Islet precursor cell (in vitro differentiated cells): ENCODE data around the gene VPREB3.
A peak's percentile ranks its signal among the peaks of the same experiment; 100 is the strongest.

Experiments used
- DNase-seq: peaks from one replicate; pipeline ENCODE4 v3.0.0-alpha.2; 2018

The VPREB3 gene

DNA sequence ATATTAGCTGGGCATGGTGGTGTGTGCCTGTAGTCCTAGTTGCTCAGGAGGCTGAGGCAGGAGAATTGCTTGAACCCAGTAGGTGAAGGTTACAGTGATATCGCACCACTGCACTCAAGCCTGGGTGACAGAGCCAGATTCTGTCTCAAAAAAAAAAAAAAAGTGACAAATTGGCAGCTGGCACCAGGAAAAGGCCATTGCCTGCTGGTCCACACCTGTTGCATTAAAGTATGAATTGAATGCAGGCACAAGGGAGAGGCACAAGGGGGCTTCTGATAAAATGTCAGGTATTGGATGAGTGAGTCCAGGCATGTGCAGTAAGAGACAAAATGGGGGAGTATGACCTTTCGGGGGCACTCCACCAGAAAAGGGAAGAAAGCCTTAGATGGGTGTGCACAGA is 31.5 kb downstream of the VPREB3 start:
- DNase-seq, result no peak

DNA sequence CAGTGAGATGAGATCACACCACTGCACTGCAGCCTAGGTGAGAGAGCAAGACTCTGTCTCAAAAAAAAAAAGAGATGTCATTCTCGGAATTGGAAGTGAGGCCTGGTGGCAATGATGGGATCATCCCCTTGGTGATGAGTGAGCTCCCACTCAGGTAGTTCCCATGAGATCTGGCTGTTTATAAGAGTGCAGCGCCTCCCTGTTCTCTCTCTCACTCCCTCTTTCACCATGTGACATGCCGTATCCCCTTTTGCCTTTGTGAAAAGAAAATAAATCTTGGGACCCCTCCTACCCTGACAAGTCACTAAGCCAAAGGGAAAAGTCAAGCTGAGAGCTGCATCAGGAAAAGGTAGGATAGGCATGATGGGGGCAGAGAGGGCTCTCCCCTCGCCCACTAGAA is 32.1 kb downstream of the VPREB3 start:
- no peak for DNase-seq

DNA sequence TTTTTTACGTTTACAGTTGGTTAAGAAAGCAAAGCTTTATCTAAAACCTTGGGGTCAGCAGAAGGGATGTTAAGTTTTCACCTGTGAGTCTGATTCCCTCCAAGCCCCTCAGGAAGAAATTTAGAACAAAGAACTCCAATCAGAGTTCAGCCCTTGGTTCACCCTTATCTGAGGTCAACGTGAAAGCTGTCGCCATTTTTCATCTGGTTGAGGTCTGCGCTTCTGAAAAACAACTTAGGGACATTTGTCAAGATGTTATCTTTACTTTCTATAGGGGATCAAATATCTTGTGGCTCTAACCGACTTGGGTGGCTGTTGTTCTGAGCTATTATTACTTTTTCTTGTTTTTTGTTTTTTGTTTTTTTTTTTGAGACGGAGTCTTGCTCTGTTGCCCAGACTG is 33.4 kb downstream of the VPREB3 start:
- DNase-seq, result no peak

DNA sequence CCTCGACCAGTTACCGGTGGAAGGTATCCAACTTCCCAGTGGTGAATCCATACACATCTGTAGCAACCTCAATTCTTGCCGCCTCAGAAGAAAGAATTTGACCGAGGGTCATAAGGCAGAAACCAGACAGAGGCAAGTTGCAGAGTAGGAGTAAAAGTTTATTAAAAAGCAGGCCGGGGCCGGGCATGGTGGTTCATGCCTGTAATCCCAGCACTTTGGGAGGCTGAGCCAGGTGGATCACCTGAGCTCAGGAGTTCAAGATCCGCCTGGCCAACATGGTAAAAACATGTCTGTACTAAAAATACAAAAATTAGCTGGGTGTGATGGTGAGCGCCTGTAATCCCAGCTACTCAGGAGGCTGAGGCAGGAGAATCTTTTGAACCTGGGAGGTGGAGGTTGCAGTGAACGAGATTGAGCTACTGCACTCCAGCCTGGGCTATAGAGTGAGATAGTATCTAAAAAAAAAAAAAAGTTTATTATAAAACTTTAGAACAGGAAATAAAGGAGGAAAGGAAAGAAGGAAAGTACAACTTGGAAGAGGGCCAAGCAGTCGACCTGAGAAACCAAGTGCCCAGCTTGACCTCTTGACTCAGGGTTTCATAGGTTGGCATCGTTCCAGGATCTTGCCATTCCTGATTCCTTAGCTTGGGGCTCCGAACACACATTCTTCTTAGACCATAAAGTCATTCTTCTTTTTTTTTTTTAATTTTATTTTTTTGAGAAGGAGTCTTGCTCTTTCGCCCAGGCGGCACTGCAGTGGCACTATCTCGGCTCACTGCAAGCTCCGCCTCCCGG is 35.7 kb downstream of the VPREB3 start:
- DNase-seq, result no peak

DNA sequence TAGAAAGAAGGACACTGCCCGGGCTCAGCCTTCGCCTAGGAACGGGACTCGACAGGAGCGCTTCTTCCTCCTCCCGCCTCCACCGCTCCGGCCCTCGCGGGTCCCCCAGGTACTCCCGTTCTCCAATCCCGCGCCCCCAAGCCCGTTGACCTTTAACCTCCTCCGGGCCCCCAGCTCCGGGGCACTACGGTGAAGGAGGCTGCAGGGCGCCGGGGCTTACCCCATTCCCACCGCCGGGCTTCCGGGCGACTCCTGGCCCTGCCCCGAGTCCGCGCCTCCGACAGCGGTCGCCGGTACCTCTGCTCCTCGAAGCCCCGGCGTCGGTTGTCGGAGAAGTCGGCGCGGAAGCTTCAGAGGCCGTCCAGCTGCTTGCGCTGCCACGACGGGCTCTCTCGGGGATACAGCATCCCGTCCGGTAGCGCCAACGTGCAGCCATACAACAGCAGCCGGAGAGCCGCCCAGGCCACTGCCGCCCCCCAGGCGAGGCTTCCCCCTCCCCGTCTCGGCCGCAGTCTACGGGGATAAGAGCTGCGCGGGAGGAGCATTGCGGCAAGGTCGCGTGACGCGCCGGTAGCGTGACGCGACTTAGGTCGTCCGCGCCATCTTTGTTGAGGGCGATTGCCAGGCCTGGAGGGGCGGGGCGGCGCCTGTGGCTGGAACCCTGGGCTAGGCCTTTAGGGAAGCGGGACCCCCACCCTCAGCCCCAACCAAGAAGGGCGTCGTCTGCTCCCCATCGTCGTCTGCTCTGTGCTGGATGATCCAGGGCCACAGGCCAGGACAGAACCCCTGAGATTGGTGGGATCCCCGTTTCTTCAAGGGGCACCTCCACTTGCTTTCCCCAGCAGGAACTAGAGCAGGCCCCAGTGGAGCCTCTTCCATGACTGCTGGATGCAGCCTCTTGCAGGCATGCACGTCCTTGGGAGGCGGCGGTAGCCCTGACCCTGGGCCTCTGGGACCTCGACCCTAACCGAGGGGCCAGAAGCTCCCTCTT is 37.1 kb downstream of the VPREB3 start:
- DNase-seq, result peak; percentile 94

DNA sequence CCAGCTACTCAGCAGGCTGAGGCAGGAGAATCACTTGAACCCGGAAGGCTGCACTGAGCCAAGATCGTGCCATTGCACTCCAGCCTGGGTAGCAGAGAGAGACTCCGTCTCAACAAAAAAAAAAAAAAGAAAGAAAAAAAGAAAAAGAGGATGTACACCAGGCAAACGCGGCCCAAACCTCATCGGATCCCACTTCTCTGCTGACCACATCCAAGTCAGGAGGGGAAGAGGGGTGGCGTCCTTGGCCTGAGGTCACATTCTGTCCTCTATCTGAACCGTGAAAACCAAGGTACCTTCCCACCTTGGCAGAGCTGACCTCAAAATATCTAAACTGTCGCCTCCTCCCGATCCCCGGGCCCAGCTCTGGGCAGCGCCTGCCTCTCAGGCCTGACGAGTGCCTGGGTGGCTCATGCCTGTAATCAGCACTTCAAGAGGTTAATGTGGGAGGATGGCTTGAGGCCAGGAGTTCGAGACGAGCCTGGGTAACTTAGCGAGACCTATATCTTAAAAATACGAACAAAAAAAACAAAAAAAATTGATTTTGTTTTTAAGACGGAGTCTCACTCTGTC is 38.3 kb downstream of the VPREB3 start:
- DNase-seq, result no peak

DNA sequence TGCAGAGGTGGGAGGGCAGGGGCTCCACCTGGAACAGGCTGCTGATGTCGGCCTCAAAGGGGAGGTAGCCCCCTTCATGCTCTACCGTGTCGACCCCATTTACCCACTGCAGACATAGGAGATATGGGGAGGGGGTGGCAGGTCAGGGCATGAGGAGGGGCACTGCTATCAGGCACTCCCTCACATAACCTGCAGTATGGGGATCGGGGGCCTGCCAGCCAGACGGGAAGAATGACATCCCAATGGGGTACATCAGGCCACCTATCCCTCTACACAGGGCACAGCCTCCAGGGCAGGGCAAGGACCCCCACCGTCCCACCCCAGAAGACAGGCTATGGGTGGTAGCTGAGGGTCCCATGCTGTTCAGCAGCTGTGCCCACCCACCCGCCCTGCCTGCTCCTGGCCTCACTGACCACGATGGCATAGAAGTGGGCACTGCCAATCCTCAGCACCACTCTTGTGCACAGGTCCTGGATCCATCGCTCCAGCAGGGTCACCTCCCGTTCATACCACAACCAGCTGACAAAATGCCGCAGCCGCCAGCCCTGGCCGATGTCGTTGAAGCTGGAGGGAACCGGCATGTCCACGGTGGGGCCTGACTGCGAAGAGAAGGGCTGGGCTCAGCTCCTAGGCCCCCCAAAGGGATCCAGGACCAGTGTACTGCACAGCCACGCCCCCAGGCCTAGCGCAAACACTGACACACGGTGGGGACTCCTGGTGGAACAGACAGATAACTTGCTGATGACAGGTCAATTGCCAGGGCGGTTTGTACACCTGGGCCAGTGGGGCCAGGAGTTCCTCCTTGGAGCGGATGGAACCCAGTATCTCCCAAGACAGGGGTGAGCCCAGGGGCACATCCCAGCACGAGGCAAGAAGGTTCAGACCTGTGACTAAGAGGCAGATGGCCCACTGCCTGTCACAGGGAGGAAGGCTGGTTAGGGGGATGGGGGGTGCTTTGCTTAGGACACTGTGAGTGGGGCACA is 39.3 kb downstream of the VPREB3 start:
- no peak for DNase-seq

DNA sequence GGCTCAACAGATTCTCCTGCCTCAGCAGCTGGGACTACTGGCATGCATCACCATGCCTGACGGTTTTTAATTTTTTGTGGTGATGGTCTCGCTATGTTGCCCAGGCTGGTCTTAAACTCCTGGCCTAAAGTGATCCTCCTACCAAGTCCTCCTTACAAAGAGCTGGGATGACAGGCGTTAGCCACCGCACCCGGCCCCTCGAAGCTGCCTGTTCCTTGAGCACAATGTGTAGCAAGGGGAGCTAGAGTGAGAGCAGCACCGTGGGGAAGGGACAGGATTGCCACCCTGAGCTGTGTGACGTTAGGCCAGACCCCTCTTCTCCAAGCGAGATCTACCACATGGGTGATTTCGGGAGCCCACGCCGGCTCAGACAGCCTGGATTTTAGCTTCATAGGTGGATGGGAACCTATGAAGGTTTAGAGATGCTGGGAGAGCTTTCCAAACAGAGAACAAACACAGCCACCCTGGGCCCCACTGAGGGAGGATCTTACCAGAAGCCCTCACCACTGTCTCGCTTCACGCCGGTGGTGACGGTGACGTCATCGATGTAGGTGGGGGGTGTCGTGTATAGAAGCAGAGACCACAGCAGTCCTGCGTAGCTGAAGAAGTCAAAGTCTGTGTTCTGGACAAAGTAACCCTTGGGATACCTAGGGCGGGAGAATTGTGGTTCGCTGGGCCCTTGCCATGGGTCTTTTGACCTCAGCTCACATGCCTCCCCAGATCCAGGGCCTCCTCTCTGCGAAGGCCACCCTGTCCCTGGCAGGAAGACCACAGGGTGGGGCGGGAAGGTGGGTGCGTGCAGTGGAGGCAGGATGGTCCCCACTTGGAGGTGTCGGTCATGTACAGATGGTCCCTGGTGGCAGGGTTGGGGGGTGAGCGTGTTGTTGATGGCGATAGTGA is 40.3 kb downstream of the VPREB3 start:
- DNase-seq, result no peak

DNA sequence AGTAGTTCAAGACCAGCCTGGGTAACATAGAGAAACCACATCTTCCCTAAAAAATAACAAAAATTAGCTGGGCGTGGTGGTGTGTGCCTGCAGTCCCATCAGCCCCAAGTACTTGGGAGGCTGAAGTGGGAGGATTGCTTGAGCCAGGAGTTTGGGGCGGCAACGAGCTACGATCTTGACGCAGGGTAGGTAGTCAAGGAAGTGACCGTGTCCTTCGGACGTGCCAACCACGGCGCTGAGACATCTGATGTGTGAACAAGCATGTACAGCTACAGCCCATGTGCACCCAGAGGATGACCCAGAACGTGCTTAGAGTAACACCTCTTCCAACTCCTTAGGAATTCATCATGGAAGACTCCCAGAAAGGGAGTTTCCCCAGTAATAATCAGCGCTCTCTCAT is 42.0 kb downstream of the VPREB3 start:
- DNase-seq, result no peak

DNA sequence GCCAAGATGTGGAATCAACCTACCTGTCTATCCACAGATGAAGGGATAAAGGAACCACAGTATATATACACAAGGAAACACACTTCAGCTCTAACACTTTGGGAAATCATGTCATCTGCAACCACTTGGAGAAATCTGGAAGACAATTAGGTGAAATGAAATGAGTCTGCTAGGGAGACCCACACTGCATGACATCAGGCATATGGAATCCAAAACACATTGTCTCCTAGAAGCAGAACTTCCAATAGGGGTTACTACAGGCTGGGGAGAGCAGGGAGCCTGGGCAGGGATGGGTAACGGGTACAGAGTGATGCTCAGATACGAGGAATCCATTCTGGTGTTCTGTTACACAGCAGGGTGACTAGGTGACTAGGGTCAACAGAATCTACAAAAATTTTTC is 45.1 kb downstream of the VPREB3 start:
- DNase-seq, result no peak

DNA sequence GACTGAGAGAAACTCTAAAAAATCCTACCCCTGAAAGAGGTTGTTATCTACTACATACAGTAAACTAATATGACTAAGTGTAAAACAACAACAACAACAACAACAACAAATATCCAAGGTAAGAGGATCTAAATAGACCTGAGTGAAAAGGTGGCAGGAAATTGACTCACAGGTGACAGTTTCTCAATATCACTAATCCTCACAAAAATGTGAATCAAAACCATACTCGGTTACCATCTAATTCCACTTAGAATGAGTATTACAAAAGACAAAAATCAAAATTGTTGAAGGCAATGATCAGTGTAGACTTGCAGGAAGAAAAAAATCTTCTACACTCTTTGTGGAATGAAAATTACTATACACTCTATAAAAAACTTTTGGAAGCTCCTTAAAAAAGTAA is 46.0 kb downstream of the VPREB3 start:
- DNase-seq, result no peak

DNA sequence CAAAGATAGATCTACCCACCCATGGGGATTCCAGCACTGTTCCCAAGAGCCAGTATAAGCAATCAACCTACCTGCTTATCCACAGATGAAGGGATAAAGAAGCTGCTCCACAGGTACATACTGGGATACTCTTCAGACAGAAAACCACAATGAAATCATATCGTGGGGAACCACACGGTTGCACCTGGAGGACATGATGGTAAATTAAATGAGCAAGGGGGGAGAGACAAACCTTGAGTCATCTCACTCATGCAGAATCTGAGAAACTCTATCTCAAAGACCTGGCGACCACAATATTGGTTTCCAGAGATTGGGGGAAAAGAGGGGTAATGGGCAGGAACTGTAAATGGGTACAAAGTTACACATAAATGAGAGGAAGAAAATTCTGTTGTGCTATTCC is 48.9 kb downstream of the VPREB3 start:
- no peak for DNase-seq

DNA sequence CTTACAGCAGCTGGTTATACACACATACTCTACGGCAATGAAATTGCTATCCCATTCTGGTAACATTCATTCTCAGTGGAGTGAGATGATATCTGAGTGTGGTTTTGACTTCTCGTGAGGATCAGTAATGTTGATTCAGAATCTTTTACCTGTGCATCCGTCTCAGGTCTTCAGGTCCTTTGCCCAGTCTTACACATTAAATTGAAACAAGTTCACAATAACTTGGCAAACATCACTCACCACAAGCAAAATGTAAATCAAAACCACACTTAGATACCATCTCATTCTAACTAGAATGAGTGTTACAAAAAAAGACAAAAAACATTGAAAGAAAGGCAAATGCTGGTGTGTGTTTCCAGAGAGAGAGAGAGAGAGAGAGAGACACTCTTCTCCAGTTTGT is 49.4 kb downstream of the VPREB3 start:
- DNase-seq, result no peak

DNA sequence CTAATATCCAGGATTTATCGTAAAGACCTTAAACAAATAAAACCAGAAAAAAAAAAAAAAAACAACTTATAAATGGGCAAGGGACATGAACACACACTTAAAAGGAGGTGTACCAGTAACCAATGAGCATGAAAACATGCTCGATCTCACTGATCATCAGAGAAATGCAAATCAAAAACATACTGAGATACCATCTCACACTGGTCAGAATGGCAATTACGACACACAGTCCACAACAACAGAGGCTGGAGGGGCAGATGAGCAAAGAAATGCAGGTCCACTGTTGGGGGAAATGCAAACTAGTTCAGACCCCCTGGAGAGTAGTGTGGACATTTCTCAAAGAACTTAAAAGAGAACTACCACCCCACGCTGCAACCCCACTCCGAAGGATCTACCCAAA is 50.2 kb downstream of the VPREB3 start:
- no peak for DNase-seq
